Astrocyte of the hippocampus (primary cell): ENCODE results near the gene ZNF423.

Experiments used
- DNase-seq: peaks from one replicate; pipeline ENCODE4 v3.0.0; 2011; ENCODE audit warnings: low read depth, low spot score

Gene ZNF423

GRCh38 chr16:49664221-49665215, 191.4 kb downstream of the ZNF423 start:
- no peak for DNase-seq

- peak; percentile 46 for DNase-seq
Measured at GRCh38 chr16:49663081-49664065, 192.5 kb downstream of the ZNF423 start.

GRCh38 chr16:49662569-49662968, 193.3 kb downstream of the ZNF423 start:
- DNase-seq = no peak

GRCh38 chr16:49661465-49662187, 194.3 kb downstream of the ZNF423 start:
- peak; percentile 83 for DNase-seq

DNA sequence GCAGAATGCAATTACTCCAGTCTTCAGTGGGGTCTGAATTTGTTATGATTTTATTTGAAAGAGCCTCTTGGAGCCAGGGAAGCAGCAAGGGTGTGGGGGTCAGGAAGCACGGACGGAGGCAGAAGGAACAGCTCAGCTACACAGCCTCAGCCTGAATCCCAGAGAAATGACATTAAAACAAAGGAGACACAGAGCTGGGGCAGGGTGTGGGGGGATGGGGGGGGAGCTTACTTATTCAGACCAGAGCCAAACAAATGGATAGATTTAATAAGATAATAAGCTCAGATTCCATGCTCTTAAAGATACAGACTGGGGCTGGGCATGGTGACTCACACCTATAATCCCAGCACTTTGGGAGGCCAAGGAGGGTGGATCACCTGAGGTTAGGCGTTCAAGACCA, 195.3 kb downstream of the ZNF423 start:
- no peak for DNase-seq

DNA sequence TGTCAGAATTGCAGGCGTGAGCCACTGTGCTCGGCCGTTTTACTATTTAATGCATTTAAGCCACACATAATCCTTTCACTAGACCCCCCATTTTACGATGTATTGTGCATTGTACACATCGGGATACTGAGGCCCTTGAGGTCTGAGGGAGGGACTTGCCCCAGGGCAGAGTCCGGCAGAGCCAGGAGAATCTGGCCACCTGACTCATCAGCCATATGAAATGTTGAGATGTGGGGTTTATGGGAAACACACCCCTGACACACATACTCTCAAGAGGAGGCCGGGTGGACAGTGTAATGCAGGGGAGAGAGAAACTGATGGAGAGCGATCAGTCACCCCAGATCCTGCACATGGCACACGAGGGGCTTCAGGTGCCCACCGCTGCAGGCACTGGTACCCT, 196.6 kb downstream of the ZNF423 start:
- DNase-seq = no peak

GRCh38 chr16:49658531-49658930, 197.4 kb downstream of the ZNF423 start:
- DNase-seq = peak; percentile 22

- no peak for DNase-seq
Measured at GRCh38 chr16:49657736-49658465, 198.0 kb downstream of the ZNF423 start.

DNA sequence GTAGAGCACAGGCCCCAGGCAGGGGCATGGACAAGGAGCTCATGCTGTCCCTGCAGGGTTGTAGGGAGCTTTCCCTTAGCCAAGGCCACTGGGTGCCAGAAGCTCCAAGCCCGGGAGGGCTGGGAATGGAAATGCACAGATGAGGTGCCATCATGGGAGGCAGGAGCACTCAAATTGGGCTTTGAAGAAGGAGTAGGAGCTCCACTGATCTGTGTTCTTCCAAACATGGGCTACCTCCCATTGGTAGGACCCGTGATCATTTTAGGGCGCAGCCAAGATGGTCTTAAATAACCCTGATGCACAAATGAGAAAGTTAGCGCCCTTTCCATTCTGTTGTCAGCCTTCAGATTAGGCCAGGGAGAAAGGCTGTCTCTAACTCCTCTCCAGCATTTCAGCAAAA, 201.5 kb downstream of the ZNF423 start:
- no peak for DNase-seq

- DNase-seq = no peak
Measured at GRCh38 chr16:49653577-49653976, 202.3 kb downstream of the ZNF423 start.

DNA sequence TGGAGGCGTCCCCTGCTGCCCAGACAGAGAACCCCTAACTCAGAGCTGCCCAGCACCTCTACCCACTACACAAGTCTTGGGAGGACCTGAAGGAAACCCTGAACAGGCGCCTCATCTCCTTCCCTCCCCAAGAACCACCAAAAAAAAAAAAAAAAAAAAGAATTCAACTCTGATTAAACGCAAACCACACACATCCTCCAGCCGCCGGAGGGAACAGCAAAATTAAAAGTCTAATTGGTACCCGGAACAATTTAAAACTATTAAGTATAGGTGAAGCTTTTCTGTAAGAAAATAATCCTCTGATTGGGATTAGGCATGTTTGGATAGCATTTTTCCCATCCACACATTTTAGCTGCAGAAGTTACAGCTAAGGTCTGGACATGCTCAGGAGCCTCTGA, 202.7 kb downstream of the ZNF423 start:
- no peak for DNase-seq

- DNase-seq = peak; percentile 71
Measured at GRCh38 chr16:49652456-49653172, 203.3 kb downstream of the ZNF423 start.

- no peak for DNase-seq
Measured at GRCh38 chr16:49651996-49652395, 203.9 kb downstream of the ZNF423 start.

DNA sequence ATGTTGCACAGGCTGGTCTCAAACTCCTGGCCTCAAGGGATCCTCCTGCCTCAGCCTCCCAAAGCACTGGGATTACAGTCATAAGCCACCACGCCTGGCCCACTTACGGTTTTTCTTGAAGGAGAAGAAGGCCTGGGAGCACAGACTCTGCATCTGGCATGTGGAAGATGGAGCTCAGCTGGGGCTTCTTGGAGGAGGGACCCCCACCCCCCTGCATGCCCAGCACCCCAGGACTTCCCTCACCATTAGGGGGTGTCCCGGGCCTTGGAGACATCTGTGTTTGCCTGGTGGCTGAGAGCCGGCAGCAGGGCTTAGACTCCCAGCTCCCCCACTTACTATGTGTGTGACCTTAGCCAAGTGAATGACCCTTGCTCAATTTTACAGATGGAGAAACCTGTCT, 204.7 kb downstream of the ZNF423 start:
- no peak for DNase-seq

DNA sequence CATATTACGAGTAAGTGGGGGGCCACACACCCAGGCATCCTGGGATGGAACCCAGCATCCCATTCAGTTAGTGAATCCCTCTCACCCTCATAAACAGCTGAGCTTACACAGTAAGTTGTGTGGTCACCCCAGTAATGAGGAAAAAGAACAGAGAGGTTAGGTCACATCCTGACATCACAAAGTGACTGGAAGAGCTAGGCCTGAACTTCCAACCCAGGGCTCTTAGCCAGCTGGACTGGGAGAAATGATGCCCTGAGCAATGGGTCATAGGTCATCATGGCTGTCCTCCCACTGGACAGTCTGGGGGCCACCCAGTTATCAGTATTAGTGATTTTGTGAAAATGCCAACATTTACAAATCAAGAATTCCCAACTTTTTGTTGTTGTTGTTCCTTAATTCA, 205.3 kb downstream of the ZNF423 start:
- DNase-seq = no peak

DNA sequence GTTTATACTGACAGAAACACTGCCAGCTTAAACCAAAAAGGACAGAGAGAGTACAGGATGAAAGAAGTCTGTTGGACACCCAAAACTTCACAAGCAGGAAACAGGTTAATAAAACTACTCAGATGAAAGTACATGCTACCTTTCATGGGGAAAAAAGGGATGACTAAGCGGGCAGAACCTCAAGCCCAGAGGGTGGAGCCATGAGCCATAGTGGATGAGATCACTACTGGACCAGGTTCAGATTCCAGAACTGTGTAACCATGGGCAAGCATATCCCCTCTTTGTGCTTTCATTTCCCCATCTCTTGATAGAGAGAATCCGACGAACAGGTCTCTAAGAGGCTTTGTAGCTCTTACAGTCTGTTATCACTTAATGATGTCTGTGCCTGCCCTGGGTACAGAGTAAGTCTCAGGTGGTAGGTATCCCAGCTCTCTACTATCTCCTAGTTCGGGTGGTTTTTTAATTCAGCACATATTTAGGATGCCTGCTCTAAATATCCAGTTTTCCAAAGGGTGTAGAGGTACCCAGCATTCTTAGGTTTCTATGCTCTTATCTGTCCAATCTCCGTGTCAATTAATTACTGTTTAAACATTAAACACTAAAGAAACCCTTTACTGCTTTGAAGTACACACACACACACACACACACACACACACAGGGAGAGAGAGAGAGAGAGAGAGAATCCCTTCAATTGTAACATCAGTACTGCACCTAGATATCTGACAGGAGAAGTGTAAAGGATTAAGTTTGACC, 206.7 kb downstream of the ZNF423 start:
- DNase-seq = peak; percentile 75

GRCh38 chr16:49647673-49648072, 208.2 kb downstream of the ZNF423 start:
- no peak for DNase-seq

- no peak for DNase-seq
Measured at GRCh38 chr16:49645263-49645662, 210.6 kb downstream of the ZNF423 start.

GRCh38 chr16:49644145-49644463, 211.8 kb downstream of the ZNF423 start:
- DNase-seq = peak; percentile 58
